CD4-positive, alpha-beta T cell (primary cell): ENCODE data around the gene SECISBP2. TPM values are rescaled to one million over a fixed set of nuclear protein-coding genes. Genes with fewer than 3 reads are reported as not detected.
A peak's percentile ranks its signal among the peaks of the same experiment; 100 is the strongest.

Experiments used
- ATAC-seq: fragments of 200-7000 bp; cut with Tn5 transposase; one replicate; pipeline ENCODE4 v1.10.0; 2022; ENCODE audit warnings: mild to moderate bottlenecking; ENCODE audit not compliant: poor library complexity
- CTCF ChIA-PET: fragments of 350-600 bp; sonication (Branson Sonifier 250); formaldehyde crosslinking; loops from one replicate; lab custom pipeline; 2021; ENCODE audit warnings: antibody characterized with exemption, inconsistent platforms; lab: Charles Lee
- POLR2A ChIA-PET: fragments of 350-600 bp; sonication (Branson Sonifier 250); formaldehyde crosslinking; loops from one replicate; lab custom pipeline; 2021; ENCODE audit warnings: antibody characterized with exemption, inconsistent platforms; lab: Charles Lee
- DNase-seq, 14 experiments: peaks; one replicate each; pipeline ENCODE4 v3.0.0-alpha.2; 2013 to 2020; ENCODE audit warnings: mixed read lengths in 2 of 14
- H3K27ac ChIP-seq, 2 donors: one replicate each; pipeline versions ENCODE4 v1.5.1 to v1.7.0; 2013; ENCODE audit warnings: low read length in 2 of 2, low read depth in 1 of 2, mild to moderate bottlenecking in 1 of 2
- H3K27me3 ChIP-seq, 2 experiments: 1 replicate in 1 of 2; 2 replicates in 1 of 2; pipeline versions ENCODE4 v1.6.1 to v1.7.0; 2013; ENCODE audit warnings: low read length in 2 of 2, control low read depth in 1 of 2, mild to moderate bottlenecking in 1 of 2, moderate library complexity in 1 of 2; ENCODE audit not compliant: insufficient read depth in 2 of 2, control insufficient read depth in 1 of 2
- H3K36me3 ChIP-seq: one replicate; pipeline ENCODE4 v1.6.1; 2013; ENCODE audit warnings: low read length, control low read depth; ENCODE audit not compliant: insufficient read depth
- H3K4me1 ChIP-seq: one replicate; pipeline ENCODE4 v1.6.1; 2013; ENCODE audit warnings: low read length, control low read depth; ENCODE audit not compliant: insufficient read depth
- H3K4me3 ChIP-seq: one replicate; pipeline ENCODE4 v1.5.1; 2013; ENCODE audit warnings: mild to moderate bottlenecking, low read length, moderate library complexity
- H3K9me3 ChIP-seq, 2 experiments: 1 replicate in 1 of 2; 2 replicates in 1 of 2; pipeline versions ENCODE4 v1.6.1 to v1.7.0; 2013; ENCODE audit warnings: low read length in 2 of 2, mild to moderate bottlenecking in 2 of 2, control low read depth in 1 of 2, moderate library complexity in 1 of 2; ENCODE audit not compliant: control insufficient read depth in 1 of 2, insufficient read depth in 1 of 2
- H3K27ac Mint-ChIP-seq: one replicate; pipeline ENCODE4 v1.8.0; 2020; ENCODE audit warnings: mixed read lengths
- H3K27me3 Mint-ChIP-seq: one replicate; pipeline ENCODE4 v1.8.0; 2021; ENCODE audit warnings: mixed read lengths
- H3K36me3 Mint-ChIP-seq: one replicate; pipeline ENCODE4 v1.8.0; 2021; ENCODE audit warnings: low read depth, mixed read lengths
- H3K4me1 Mint-ChIP-seq: one replicate; pipeline ENCODE4 v1.8.0; 2021; ENCODE audit warnings: low read depth, mixed read lengths
- H3K4me3 Mint-ChIP-seq: one replicate; pipeline ENCODE4 v1.8.0; 2020; ENCODE audit warnings: mild to moderate bottlenecking, mixed read lengths
- H3K9me3 Mint-ChIP-seq: one replicate; pipeline ENCODE4 v1.8.0; 2020; ENCODE audit warnings: mixed read lengths
- intact Hi-C, 2 experiments: fragments of 100-400 bp; cut with DNase I in 1 of 2; cut with micrococcal nuclease in 1 of 2; formaldehyde crosslinking; loops; one replicate each; pipeline versions ENCODE4 v1.15.1 to v1.9.0; 2023 to 2025; cut with DNase I, micrococcal nuclease
- microRNA-seq: library from miRNA; unstranded; fragments of <30 nt; microRNA quantifications from one replicate; pipeline ENCODE4 v1.2.0, GENCODE V29; 2021; ENCODE audit warnings: borderline microRNAs expressed, borderline replicate concordance
- total RNA-seq, 174 experiments: library from RNA in 2 of 174; stranded (reverse) in 2 of 174; gene quantifications; one replicate each; pipeline ENCODE4 v1.2.3 and lab custom pipeline; 2021 to 2026
- TF ChIP-seq, protein P1 (sequence below): fragments of 200-600 bp; IDR thresholded peaks from one replicate; pipeline ENCODE4 v1.8.0; 2022; ENCODE audit warnings: antibody characterized with exemption, mild to moderate bottlenecking

Gene SECISBP2
- total RNA-seq, 2 experiments from 2014 or later, result 109 to 112 TPM

GRCh38 chr9:89405826-89406225, 87.5 kb downstream of the SECISBP2 start:
- peaks cover 81% of the 10 kb centered on the region for H3K36me3 ChIP-seq
- intact Hi-C loops, result loop anchor here in 1 of 2 experiments (5.0 kb wide), 1 partner anchor 141 kb away; no protein-coding TSS in a partner anchor

DNA sequence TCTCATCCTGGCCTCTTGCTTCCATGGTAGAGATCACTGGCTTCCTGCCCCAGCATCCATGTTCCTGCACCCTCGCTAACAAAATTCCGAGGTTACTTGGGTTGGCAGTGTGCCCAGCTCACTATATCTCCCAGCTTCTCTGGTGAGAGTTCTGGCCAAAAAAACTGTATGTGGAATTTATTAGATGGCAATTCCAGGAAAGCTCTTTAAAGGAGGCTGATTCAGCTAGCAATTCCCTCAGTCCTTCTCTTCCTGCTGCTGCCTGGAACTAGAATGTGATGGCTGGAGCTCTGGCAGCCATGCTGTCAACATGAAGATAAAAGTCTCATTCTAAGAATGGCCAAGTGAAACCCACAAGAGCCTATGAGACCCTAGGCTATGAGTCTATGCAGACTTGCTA, 88.8 kb downstream of the SECISBP2 start:
- ATAC-seq, result no peak
- ChIA-PET CTCF (interaction anchor here (3.3 kb wide), 1 partner anchor 143 kb away, joined by 16 read pairs; no protein-coding TSS in a partner anchor), POLR2A (interaction anchor here (1.0 to 2.9 kb wide), 4 partner anchors 11 to 142 kb away, joined by 3 to 14 read pairs (median 4); no protein-coding TSS in a partner anchor)
- TF ChIP-seq, protein P1, sequence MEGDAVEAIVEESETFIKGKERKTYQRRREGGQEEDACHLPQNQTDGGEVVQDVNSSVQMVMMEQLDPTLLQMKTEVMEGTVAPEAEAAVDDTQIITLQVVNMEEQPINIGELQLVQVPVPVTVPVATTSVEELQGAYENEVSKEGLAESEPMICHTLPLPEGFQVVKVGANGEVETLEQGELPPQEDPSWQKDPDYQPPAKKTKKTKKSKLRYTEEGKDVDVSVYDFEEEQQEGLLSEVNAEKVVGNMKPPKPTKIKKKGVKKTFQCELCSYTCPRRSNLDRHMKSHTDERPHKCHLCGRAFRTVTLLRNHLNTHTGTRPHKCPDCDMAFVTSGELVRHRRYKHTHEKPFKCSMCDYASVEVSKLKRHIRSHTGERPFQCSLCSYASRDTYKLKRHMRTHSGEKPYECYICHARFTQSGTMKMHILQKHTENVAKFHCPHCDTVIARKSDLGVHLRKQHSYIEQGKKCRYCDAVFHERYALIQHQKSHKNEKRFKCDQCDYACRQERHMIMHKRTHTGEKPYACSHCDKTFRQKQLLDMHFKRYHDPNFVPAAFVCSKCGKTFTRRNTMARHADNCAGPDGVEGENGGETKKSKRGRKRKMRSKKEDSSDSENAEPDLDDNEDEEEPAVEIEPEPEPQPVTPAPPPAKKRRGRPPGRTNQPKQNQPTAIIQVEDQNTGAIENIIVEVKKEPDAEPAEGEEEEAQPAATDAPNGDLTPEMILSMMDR, result no peak
- no peak overlapping the region for H3K4me3 ChIP-seq
- Mint-ChIP-seq H3K27ac (peak overlapping the region; percentile 87), H3K4me1 (peaks cover 67% of the 10 kb centered on the region), H3K36me3 (peaks cover 99% of the 10 kb centered on the region), H3K4me3 (peak overlapping the region; percentile 21), H3K27me3 (no peaks in the 10 kb centered on the region), H3K9me3 (no peaks in the 10 kb centered on the region)
- no peak for DNase-seq
- H3K27ac ChIP-seq, result peak overlapping the region in 1 of 2 donors; percentile 14
- intact Hi-C loops, result loop anchor here in 1 of 2 experiments (5.0 kb wide), 1 partner anchor 140 kb away; no protein-coding TSS in a partner anchor
- no peaks in the 10 kb centered on the region for H3K27me3 ChIP-seq
- peaks cover 0 to 7% of the 10 kb centered on the region in 2 experiments for H3K9me3 ChIP-seq
- peaks cover 80% of the 10 kb centered on the region for H3K36me3 ChIP-seq
- H3K4me1 ChIP-seq, result peaks cover 71% of the 10 kb centered on the region

More at GRCh38 chr9:89405826-89406225, 87.5 kb downstream of the SECISBP2 start:
- peak overlapping the region; percentile 87 for H3K27ac Mint-ChIP-seq
- peaks cover 99% of the 10 kb centered on the region for H3K36me3 Mint-ChIP-seq
- Histone ChIP-seq H3K4me1 (peaks cover 58% of the 10 kb centered on the region), H3K9me3 (peaks cover 0 to 4% of the 10 kb centered on the region in 2 experiments), H3K4me3 (no peak overlapping the region), H3K27me3 (no peaks in the 10 kb centered on the region), H3K27ac (peak overlapping the region in 1 of 2 donors; percentile 30)
- H3K4me1 Mint-ChIP-seq, result peaks cover 60% of the 10 kb centered on the region
- peak in 1 of 14 experiments; percentile 23 for DNase-seq
- no peak for ATAC-seq
- peak overlapping the region; percentile 31 for H3K4me3 Mint-ChIP-seq
- POLR2A ChIA-PET, result interaction anchor here (1.1 kb wide), 1 partner anchor 66 kb away, joined by 3 read pairs; no protein-coding TSS in a partner anchor
- no peaks in the 10 kb centered on the region for H3K9me3 Mint-ChIP-seq
- TF ChIP-seq, protein P1, result no peak
- CTCF ChIA-PET, result no interaction called here
- H3K27me3 Mint-ChIP-seq, result no peaks in the 10 kb centered on the region

- ChIA-PET POLR2A (interaction anchor here (0.8 to 2.9 kb wide), 17 partner anchors 10 to 140 kb away, joined by 3 to 14 read pairs (median 4); partner anchors contain the start of gene SECISBP2), CTCF (interaction anchor here (0.9 to 3.3 kb wide), 5 partner anchors 9 to 141 kb away, joined by 3 to 16 read pairs (median 4); no protein-coding TSS in a partner anchor)
- Histone ChIP-seq H3K27ac (peak overlapping the region; percentile 32 to 56), H3K27me3 (no peaks in the 10 kb centered on the region), H3K4me3 (peak overlapping the region; percentile 17), H3K36me3 (peaks cover 80% of the 10 kb centered on the region), H3K4me1 (peaks cover 83% of the 10 kb centered on the region), H3K9me3 (peaks cover 0 to 7% of the 10 kb centered on the region in 2 experiments)
- Mint-ChIP-seq H3K27ac (peak overlapping the region; percentile 87), H3K4me1 (peaks cover 83% of the 10 kb centered on the region), H3K9me3 (no peaks in the 10 kb centered on the region), H3K4me3 (peak overlapping the region; percentile 75), H3K36me3 (peaks cover 99% of the 10 kb centered on the region), H3K27me3 (no peaks in the 10 kb centered on the region)
- TF ChIP-seq, protein P1, result no peak
- ATAC-seq (peak; percentile 95), DNase-seq (peak; percentile 57 to 89 (median 74))
- intact Hi-C loops, result loop anchor here in 1 of 2 experiments (1.0 to 5.0 kb wide), 2 partner anchors 11 to 139 kb away; no protein-coding TSS in a partner anchor
These were observed 90.4 kb downstream of the SECISBP2 start for GRCh38 chr9:89408628-89409101.

Small RNA genes lying within 50 kb of the gene (microRNA-seq; reads per million reads assigned to microRNA genes)
- gene MIR3153, result not detected

Other genes with a start within 250 kb of the SECISBP2 start
- not detected for gene SHC3, start 139.7 kb upstream of the SECISBP2 start, total RNA-seq
- 1 to 10 TPM; 5.6 to 6.9 TPM for gene CKS2, start 7.3 kb upstream of the SECISBP2 start, total RNA-seq
- gene SEMA4D, start 179.6 kb downstream of the SECISBP2 start, total RNA-seq, result 100 to 1,000 TPM; 399 to 430 TPM